HG03280 (cell line): ENCODE measurements around the gene GOSR2.
"Not testable (repeated sequence)": the region's sequence is repeated elsewhere in the genome, so short reads cannot be mapped to it uniquely, and the experiment has no call there.

Experiments used
- ATAC-seq: cut with Tn5 transposase; IDR thresholded peaks from one replicate; pipeline ENCODE4 v1.9.1; 2021; ENCODE audit warnings: mild to moderate bottlenecking, moderate library complexity; ENCODE audit not compliant: unreplicated experiment

Gene GOSR2

GRCh38 chr17:46892192-46892703 is 30.7 kb upstream of the GOSR2 start:
- ATAC-seq: no peak

GRCh38 chr17:46894024-46894423 is 28.9 kb upstream of the GOSR2 start:
- no peak for ATAC-seq

- ATAC-seq: no peak
Observed at GRCh38 chr17:46894476-46895151, 28.3 kb upstream of the GOSR2 start.

- no peak for ATAC-seq
Observed at GRCh38 chr17:46895171-46895570, 27.8 kb upstream of the GOSR2 start.

- ATAC-seq: no peak
Observed at GRCh38 chr17:46896991-46897390, 26.0 kb upstream of the GOSR2 start.

GRCh38 chr17:46898364-46898763 is 24.6 kb upstream of the GOSR2 start:
- ATAC-seq: no peak

- no peak for ATAC-seq
Observed at GRCh38 chr17:46898860-46899259, 24.1 kb upstream of the GOSR2 start.

GRCh38 chr17:46901291-46901690 is 21.7 kb upstream of the GOSR2 start:
- ATAC-seq: no peak

- ATAC-seq: no peak
Observed at GRCh38 chr17:46903762-46904672, 18.9 kb upstream of the GOSR2 start.

- no peak for ATAC-seq
Observed at GRCh38 chr17:46908068-46908737, 14.8 kb upstream of the GOSR2 start.

- no peak for ATAC-seq
Observed at GRCh38 chr17:46910179-46910927, 12.6 kb upstream of the GOSR2 start.

- no peak for ATAC-seq
Observed at GRCh38 chr17:46911311-46911710, 11.6 kb upstream of the GOSR2 start.

- ATAC-seq: no peak
Observed at GRCh38 chr17:46915596-46915995, 7.4 kb upstream of the GOSR2 start.

- no peak for ATAC-seq
Observed at GRCh38 chr17:46916211-46916610, 6.7 kb upstream of the GOSR2 start.

- ATAC-seq: no peak
Observed at GRCh38 chr17:46916623-46917022, 6.3 kb upstream of the GOSR2 start.

GRCh38 chr17:46917041-46917440 is 5.9 kb upstream of the GOSR2 start:
- no peak for ATAC-seq

- no peak for ATAC-seq
Observed at GRCh38 chr17:46917516-46917915, 5.4 kb upstream of the GOSR2 start.

- ATAC-seq: not testable (repeated sequence)
Observed at GRCh38 chr17:46921962-46922361, 998 bp upstream of the GOSR2 start.

GRCh38 chr17:46922487-46922803 is 515 bp upstream of the GOSR2 start:
- no peak for ATAC-seq

- no peak for ATAC-seq
Observed at GRCh38 chr17:46925185-46925868, 2.4 kb downstream of the GOSR2 start.
